ENCODE results near the gene ARMS2.

The ARMS2 gene

DNA sequence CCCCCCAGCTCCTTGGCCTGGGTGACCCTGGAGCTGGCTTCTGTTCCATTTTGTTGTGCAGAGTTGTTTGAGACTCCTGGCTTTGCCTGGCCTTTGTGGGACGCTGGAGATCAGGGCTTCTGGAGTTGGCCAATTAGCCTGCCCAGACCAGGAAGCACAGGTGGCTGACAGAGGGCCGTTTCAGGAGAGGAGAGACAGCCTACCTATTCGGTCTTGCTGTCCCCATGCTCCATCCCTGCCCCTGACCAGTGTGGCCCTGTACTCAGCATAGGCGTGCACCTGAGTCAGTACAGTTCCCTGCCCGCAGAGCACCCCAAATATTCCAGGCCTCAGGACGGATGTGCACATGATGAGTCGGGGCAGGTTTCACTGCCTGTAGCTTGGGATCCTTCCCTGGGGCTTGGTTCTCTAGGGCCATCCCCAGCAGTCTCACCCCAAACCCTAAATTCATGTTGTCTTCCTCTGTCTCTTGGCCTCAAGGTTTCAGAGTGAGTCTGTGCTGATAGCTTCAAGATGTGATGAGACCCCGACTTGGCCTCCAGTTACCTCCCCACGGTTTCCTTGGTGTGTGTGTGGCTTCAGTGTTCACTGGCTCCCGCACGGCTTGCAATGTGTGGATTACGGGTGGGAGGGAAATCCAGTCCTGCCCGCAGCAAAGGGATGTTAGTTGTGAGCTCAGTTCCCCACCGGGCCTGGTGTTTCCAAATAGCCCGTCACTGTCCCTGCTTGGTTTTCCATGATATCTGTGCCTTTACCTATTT, 51.6 kb downstream of the ARMS2 start:
- no peaks in the 10 kb centered on the region for H3K36me3 ChIP-seq (ENCODE audit: insufficient read depth, low read length)
- H3K4me3 ChIP-seq (ENCODE audit: low read length, poor library complexity, severe bottlenecking), result no peak overlapping the region
- no peaks in the 10 kb centered on the region for H3K9me3 ChIP-seq (ENCODE audit: insufficient read depth, low read depth, low read length)
- no peaks in the 10 kb centered on the region for H3K79me2 ChIP-seq (ENCODE audit: insufficient read depth, low read length)
- H3K4me2 ChIP-seq (ENCODE audit: low read depth, low read length, poor library complexity, severe bottlenecking), result no peak overlapping the region
- TF ChIP-seq, protein P1, sequence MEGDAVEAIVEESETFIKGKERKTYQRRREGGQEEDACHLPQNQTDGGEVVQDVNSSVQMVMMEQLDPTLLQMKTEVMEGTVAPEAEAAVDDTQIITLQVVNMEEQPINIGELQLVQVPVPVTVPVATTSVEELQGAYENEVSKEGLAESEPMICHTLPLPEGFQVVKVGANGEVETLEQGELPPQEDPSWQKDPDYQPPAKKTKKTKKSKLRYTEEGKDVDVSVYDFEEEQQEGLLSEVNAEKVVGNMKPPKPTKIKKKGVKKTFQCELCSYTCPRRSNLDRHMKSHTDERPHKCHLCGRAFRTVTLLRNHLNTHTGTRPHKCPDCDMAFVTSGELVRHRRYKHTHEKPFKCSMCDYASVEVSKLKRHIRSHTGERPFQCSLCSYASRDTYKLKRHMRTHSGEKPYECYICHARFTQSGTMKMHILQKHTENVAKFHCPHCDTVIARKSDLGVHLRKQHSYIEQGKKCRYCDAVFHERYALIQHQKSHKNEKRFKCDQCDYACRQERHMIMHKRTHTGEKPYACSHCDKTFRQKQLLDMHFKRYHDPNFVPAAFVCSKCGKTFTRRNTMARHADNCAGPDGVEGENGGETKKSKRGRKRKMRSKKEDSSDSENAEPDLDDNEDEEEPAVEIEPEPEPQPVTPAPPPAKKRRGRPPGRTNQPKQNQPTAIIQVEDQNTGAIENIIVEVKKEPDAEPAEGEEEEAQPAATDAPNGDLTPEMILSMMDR (conservative IDR thresholded peaks at IDR 0.05; ENCODE audit: low read length), result no peak
- no peak for TF ChIP-seq EZH2phosphoT487 (IDR thresholded peaks at IDR 0.05; ENCODE audit: borderline replicate concordance)
- H3K9ac ChIP-seq (ENCODE audit: low read depth, low read length, poor library complexity, severe bottlenecking), result no peak overlapping the region
- H3K9me2 ChIP-seq (replicated peaks; ENCODE audit: low read depth, low read length), result no peaks in the 10 kb centered on the region
- H3K27me3 ChIP-seq (ENCODE audit: insufficient read depth, low read length, poor library complexity, severe bottlenecking), result no peaks in the 10 kb centered on the region
- no peaks in the 10 kb centered on the region for H4K20me1 ChIP-seq (ENCODE audit: insufficient read depth, low read length, poor library complexity, severe bottlenecking)
- no peak overlapping the region for H2AFZ ChIP-seq (ENCODE audit: low read length)
- H3K4me1 ChIP-seq (ENCODE audit: insufficient read depth, low read length, poor library complexity, severe bottlenecking), result no peaks in the 10 kb centered on the region
- no peaks in the 10 kb centered on the region for H3F3A ChIP-seq (ENCODE audit: low read depth)
